GM21515 (cell line): Measurements from ENCODE around the gene TMEFF2.

ENCODE experiments used
- ATAC-seq: cut with Tn5 transposase; IDR thresholded peaks from one replicate; pipeline ENCODE4 v1.9.1; 2021; ENCODE audit not compliant: unreplicated experiment

TMEFF2 gene

DNA sequence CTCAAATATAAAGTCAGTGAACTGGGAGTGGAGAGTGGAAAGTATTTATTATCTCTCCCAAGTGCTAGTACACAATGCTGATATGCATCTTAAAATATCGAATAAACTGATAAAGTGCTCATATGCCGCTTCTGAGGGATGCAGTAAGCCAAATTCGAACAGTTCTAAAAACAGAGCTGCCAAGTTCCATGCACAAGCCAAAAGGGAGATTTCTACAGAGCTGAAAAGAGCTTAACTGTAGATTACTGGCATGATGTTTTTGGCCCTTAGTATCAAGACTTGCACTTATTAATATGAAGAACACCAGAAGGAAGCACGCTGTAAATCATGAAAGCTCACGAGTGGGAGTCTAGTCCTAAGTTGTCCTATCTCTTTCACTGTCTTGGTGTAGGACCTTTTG lies 7.9 kb downstream of the TMEFF2 start:
- ATAC-seq = no peak

GRCh38 chr2:192184349-192184748 lies 10.4 kb downstream of the TMEFF2 start:
- no peak for ATAC-seq

- ATAC-seq = no peak
These were observed 11.4 kb downstream of the TMEFF2 start for GRCh38 chr2:192183296-192183695.

DNA sequence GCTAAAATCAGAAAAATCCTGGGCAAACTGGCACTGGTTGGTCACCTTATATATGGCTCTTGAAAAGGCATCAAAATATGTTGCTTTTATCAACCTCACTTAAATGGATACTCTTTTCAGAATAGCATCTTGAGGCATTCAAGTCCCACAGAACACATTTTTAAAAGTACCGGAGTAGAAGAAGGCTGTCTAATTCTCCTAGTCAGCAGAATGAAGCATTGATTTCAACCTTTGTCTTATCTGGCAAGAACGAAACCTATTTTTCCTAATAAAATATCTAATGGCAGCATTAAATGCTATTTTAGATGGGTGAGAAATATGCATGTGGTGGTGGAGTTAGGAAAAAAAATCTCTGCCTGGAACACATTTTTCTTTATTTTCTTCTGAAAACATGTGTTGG lies 27.8 kb downstream of the TMEFF2 start:
- ATAC-seq = no peak

- no peak for ATAC-seq
These were observed 28.9 kb downstream of the TMEFF2 start for GRCh38 chr2:192165842-192166241.

DNA sequence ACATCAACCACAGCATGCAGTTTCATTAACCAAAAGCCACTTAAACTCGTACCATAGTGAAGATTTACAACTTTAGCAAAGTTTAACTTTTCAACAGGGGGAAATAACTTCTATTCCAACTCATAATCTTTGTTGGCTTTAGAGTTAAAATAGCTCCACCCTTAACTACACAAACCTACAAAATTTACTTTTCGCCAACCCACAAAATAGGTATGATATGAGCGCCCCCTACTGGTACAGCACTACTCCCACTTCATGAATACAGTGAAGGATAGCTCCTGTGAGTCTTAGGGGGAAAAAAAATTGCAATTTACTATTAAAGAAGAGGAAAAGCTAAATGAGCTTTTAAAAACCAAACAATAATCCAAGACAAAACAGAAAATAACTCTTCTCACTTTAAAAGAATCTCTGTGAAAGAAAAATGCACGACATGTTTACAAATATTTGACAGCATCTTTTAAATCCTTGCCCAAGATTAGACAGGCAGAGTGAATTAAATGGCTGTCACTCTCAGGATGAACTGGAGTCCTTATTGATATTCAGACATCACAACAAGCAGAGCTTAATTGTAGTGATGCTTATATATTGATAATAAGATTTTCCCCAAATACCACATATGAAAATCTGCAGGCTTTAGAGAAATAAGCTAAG lies 32.2 kb downstream of the TMEFF2 start:
- peak; percentile 77 for ATAC-seq

- ATAC-seq = no peak
These were observed 33.0 kb downstream of the TMEFF2 start for GRCh38 chr2:192161656-192162290.

- no peak for ATAC-seq
These were observed 35.0 kb downstream of the TMEFF2 start for GRCh38 chr2:192159736-192160135.

DNA sequence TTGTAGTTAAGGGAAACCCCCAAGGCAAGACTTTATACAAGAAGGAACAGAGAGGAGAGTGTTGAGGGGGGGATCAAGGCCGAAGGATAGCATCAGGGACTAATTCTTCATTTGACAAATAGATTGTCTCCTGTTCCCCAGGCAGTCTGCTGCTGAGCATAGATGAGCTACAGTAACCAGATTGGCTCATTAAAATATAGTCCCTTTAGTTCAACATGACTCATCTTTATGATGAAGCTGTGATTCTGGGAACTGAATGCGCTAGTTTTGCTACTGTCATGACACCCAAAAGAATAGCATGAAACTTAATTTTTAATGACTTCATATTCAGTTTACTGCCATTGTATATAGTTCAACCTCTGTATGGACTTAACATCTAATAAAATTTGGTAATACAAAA lies 35.5 kb downstream of the TMEFF2 start:
- no peak for ATAC-seq

GRCh38 chr2:192157776-192158175 lies 37.0 kb downstream of the TMEFF2 start:
- no peak for ATAC-seq

DNA sequence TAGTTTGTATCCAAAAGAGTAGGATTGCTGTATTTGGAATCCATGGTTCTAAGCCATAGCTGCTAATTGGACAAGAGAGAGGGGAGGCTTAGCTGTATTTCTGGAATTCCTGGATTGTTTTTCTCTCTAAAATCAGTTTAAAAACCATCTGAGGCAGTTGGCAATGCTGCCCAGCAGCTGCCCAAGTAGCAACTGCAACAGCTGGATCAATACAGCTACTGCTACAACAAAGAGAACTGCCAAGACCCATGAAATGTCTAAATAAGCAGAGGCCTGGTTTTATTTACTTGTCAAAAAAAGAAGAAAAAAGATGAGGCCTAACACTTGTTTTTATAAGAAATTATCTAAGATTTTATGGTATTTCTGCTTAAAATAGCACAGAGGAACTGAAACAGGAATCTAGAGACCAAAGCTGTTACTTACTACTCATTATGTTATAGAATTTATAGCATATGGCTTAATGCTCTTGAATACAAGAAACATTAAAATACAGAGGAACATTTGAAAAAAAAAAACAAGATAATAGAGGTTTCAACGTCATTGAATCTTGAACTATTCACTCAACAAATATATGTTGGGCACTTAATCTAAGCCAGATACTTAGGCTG lies 39.1 kb downstream of the TMEFF2 start:
- no peak for ATAC-seq

GRCh38 chr2:192153561-192153960 lies 41.2 kb downstream of the TMEFF2 start:
- ATAC-seq = no peak

GRCh38 chr2:192151853-192152252 lies 42.9 kb downstream of the TMEFF2 start:
- no peak for ATAC-seq

GRCh38 chr2:192150166-192150565 lies 44.6 kb downstream of the TMEFF2 start:
- no peak for ATAC-seq

GRCh38 chr2:192148620-192149321 lies 46.0 kb downstream of the TMEFF2 start:
- no peak for ATAC-seq

- no peak for ATAC-seq
These were observed 46.5 kb downstream of the TMEFF2 start for GRCh38 chr2:192148241-192148619.

- ATAC-seq = no peak
These were observed 48.4 kb downstream of the TMEFF2 start for GRCh38 chr2:192146069-192147015.

DNA sequence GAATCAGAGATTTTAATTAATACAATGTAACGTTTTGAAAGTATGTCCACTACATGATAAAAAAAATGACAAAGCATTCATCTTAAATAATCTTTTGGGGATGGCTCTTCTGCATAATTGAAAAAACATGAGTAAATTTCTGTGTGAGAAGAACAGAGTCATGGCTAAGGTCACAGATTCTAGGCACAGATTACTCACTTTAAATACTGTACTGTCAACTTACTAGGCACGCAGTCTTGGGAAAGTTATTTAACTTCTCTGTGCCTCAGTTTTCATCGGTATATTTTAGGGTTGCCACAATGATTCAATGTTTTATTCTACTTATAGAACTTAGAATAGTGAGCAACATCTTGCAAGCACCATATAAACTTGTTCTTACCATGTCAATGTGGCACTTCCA lies 49.2 kb downstream of the TMEFF2 start:
- ATAC-seq = no peak

GRCh38 chr2:192140236-192140839 lies 54.4 kb downstream of the TMEFF2 start:
- no peak for ATAC-seq

GRCh38 chr2:192139813-192140212 lies 54.9 kb downstream of the TMEFF2 start:
- ATAC-seq = no peak
